Ishikawa (cell line): ENCODE measurements around the gene ID1.

Experiments used
- CEBPB ChIP-seq: IDR thresholded peaks from 2 replicates; pipeline ENCODE4 v1.6.1; 2012
- CREB1 ChIP-seq: IDR thresholded peaks from 2 replicates; pipeline ENCODE4 v1.6.1; 2012; ENCODE audit warnings: low read depth
- EGR1 ChIP-seq: IDR thresholded peaks from 2 replicates; pipeline ENCODE4 v1.6.1; 2012
- EP300 ChIP-seq: IDR thresholded peaks from 2 replicates; pipeline ENCODE4 v1.6.1; 2012; ENCODE audit warnings: borderline replicate concordance
- FOXM1 ChIP-seq: IDR thresholded peaks from 2 replicates; pipeline ENCODE4 v1.6.1; 2012; ENCODE audit warnings: low read depth, borderline replicate concordance
- NFIC ChIP-seq: IDR thresholded peaks from 2 replicates; pipeline ENCODE4 v1.6.1; 2012
- RAD21 ChIP-seq: IDR thresholded peaks from 2 replicates; pipeline ENCODE4 v1.6.1; 2012; ENCODE audit warnings: low read depth
- TAF1 ChIP-seq: IDR thresholded peaks from 2 replicates; pipeline ENCODE4 v1.6.1; 2012; ENCODE audit warnings: low read depth, mild to moderate bottlenecking
- TCF12 ChIP-seq: IDR thresholded peaks from 2 replicates; pipeline ENCODE4 v1.6.1; 2012; ENCODE audit warnings: low read depth
- TEAD4 ChIP-seq: IDR thresholded peaks from 2 replicates; pipeline ENCODE4 v1.6.1; 2012
- YY1 ChIP-seq: IDR thresholded peaks from 2 replicates; pipeline ENCODE4 v1.6.1; 2012; ENCODE audit warnings: low read depth
- ZBTB7A ChIP-seq: IDR thresholded peaks from 2 replicates; pipeline ENCODE4 v1.6.1; 2012; ENCODE audit warnings: low read depth
- TF ChIP-seq, protein P1 (sequence below): IDR thresholded peaks from 2 replicates; pipeline ENCODE4 v1.6.1; 2012; ENCODE audit warnings: low read depth, mild to moderate bottlenecking
- TF ChIP-seq, protein P2 (sequence below): IDR thresholded peaks from 2 replicates; pipeline ENCODE4 v1.6.1; 2012
- TF ChIP-seq, protein P3 (sequence below): IDR thresholded peaks from 2 replicates; pipeline ENCODE4 v1.6.1; 2012

Gene ID1, protein sequence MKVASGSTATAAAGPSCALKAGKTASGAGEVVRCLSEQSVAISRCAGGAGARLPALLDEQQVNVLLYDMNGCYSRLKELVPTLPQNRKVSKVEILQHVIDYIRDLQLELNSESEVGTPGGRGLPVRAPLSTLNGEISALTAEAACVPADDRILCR

DNA sequence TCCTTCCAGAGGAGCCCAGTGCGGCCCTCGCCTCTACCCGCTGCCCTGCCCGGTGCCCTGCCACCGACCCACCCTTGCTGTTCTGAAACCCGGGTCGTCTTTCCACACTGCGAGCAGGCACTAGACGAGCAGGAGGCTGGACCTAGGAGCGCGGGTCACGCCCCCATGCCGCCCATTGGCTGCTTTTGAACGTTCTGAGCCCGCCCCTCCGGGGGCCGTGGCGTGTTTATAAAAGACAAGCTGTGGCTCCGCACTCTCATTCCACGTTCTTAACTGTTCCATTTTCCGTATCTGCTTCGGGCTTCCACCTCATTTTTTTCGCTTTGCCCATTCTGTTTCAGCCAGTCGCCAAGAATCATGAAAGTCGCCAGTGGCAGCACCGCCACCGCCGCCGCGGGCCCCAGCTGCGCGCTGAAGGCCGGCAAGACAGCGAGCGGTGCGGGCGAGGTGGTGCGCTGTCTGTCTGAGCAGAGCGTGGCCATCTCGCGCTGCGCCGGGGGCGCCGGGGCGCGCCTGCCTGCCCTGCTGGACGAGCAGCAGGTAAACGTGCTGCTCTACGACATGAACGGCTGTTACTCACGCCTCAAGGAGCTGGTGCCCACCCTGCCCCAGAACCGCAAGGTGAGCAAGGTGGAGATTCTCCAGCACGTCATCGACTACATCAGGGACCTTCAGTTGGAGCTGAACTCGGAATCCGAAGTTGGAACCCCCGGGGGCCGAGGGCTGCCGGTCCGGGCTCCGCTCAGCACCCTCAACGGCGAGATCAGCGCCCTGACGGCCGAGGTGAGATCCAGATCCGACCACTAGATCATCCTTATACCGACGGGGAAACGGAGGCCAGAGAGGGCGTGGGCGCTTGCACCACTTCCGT, at the start of gene ID1:
Gene ID1, plus strand, starts transcription at position 259 of the 871 bp plus-strand sequence. Its CDS starts 99 bp downstream, at position 358.
- TF ChIP-seq NFIC (peak; percentile 34; the same call in 1 of the 2 replicates), ZBTB7A (no peak), RAD21 (peak; percentile 6; the same call in 1 of the 2 replicates), TEAD4 (peak; percentile 37; the same call in 1 of the 2 replicates), EGR1 (peak; percentile 52), EP300 (peak; percentile 36; the same call in 1 of the 2 replicates), TCF12 (peak; percentile 58; the same call in 1 of the 2 replicates), YY1 (peak; percentile 25; the same call in 1 of the 2 replicates), CEBPB (peak; percentile 31; the same call in 1 of the 2 replicates), TAF1 (peak; percentile 85), FOXM1 (0 out of 2 replicates have a peak, but pooled peaks have one; percentile 29), CREB1 (no peak)
- TF ChIP-seq, protein P1, sequence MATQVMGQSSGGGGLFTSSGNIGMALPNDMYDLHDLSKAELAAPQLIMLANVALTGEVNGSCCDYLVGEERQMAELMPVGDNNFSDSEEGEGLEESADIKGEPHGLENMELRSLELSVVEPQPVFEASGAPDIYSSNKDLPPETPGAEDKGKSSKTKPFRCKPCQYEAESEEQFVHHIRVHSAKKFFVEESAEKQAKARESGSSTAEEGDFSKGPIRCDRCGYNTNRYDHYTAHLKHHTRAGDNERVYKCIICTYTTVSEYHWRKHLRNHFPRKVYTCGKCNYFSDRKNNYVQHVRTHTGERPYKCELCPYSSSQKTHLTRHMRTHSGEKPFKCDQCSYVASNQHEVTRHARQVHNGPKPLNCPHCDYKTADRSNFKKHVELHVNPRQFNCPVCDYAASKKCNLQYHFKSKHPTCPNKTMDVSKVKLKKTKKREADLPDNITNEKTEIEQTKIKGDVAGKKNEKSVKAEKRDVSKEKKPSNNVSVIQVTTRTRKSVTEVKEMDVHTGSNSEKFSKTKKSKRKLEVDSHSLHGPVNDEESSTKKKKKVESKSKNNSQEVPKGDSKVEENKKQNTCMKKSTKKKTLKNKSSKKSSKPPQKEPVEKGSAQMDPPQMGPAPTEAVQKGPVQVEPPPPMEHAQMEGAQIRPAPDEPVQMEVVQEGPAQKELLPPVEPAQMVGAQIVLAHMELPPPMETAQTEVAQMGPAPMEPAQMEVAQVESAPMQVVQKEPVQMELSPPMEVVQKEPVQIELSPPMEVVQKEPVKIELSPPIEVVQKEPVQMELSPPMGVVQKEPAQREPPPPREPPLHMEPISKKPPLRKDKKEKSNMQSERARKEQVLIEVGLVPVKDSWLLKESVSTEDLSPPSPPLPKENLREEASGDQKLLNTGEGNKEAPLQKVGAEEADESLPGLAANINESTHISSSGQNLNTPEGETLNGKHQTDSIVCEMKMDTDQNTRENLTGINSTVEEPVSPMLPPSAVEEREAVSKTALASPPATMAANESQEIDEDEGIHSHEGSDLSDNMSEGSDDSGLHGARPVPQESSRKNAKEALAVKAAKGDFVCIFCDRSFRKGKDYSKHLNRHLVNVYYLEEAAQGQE: no peak
- TF ChIP-seq, protein P2, sequence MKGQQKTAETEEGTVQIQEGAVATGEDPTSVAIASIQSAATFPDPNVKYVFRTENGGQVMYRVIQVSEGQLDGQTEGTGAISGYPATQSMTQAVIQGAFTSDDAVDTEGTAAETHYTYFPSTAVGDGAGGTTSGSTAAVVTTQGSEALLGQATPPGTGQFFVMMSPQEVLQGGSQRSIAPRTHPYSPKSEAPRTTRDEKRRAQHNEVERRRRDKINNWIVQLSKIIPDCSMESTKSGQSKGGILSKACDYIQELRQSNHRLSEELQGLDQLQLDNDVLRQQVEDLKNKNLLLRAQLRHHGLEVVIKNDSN: no peak
- TF ChIP-seq, protein P3, sequence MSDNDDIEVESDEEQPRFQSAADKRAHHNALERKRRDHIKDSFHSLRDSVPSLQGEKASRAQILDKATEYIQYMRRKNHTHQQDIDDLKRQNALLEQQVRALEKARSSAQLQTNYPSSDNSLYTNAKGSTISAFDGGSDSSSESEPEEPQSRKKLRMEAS: peak; percentile 43

DNA sequence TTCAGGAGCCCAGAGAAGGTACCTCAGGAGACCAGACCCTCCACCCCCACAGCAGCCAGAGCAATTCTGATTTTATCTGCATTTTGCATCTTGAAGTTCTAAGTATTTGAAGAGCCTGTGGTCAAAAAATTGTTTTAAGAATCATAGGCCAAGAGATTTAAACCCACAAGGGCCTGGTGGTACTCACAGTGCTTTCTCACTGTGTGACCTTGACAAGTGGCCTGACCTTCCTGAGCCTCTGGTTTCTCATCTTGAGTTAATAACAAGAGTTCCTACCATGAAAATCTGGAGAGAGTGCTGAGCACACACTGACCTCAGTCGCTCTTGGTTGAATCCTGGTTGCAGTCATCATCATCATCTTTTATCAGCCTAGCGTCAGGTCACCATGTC, 45.4 kb upstream of the ID1 start:
- no peak for TF ChIP-seq RAD21
- no peak for TF ChIP-seq NFIC
- no peak for TF ChIP-seq YY1
- TF ChIP-seq CEBPB: no peak
- TF ChIP-seq ZBTB7A: no peak
- TF ChIP-seq, protein P3: no peak
- TF ChIP-seq TAF1: no peak
- TF ChIP-seq FOXM1: no peak
- TF ChIP-seq EGR1: no peak
- TF ChIP-seq TEAD4: no peak
- no peak for TF ChIP-seq CREB1

DNA sequence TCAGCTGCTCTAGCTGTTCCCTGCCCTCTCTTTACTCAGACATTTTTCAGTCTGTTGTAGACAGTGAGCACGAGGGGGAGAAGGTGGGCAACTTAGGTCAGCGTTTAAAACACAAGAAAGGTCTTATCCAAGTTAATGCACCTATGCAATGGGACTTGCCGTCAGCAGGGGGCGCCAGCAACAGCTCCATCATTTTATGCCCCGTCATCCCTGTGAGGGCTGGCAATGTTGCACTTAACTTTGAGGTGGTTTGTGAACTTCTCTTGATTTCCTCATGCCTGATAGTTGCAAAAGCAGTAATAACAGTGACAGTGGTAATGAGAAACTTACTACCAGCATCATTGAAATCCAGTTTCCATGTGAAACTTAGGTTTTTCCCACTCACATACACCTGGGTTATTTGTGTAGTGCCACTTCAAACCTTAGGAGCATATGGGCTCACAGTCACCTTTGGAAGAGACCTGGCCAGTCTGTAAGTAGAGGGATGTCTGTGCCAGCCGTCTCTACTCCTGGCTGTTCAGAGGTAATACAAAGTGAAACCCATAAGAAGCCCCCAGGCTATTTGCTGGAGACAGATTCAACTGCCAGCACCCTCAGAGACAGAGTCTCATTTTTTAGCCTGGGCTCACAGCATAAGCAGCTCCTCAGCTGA, 44.9 kb upstream of the ID1 start:
- TF ChIP-seq RAD21 (peak; percentile 64), CREB1 (no peak), ZBTB7A (no peak)
- TF ChIP-seq, protein P3: no peak

DNA sequence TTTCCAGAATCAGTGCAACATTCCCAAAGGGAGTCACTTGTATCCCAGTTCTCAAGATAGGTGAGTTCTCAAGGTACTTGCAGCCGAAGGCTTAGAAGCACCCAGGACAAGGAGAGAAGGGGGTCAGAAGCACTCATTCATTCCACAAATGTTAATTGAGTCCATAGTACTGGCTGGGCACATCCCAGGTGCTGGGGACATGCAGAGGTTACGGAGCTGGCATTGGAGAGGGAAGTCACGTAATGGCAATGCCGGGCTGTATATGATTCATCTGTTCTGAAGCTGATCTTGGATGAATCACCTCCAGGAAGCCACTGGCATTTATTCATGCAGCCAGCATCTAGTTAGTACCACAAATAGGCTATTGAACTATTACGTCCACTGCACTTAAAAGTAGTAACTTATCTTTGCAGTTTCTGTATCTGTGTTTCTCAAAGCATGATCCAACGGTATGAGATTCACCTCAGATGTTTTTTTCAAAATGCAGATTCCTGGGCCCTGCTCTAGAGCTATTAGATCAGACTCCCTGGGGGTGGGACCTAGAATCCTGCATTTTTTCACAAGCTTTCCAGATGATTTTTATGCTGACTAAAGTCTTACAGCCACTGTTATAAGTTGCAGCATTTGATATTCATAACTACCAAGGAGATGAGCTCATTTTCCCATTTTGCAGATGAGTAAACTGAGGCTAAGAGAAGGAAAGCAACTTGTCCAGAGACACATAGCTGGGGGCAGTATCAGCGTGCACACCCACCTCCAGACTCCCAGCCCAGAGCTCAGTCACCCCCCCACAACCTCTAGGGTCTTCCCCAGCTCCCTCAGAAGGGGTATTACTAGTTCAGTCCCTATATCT, 44.1 kb upstream of the ID1 start:
- TF ChIP-seq NFIC (no peak), TCF12 (peak; percentile 36; the same call in 1 of the 2 replicates), CEBPB (no peak), TEAD4 (no peak; the same call in 1 of the 2 replicates), EP300 (peak; percentile 17; the same call in 1 of the 2 replicates)

DNA sequence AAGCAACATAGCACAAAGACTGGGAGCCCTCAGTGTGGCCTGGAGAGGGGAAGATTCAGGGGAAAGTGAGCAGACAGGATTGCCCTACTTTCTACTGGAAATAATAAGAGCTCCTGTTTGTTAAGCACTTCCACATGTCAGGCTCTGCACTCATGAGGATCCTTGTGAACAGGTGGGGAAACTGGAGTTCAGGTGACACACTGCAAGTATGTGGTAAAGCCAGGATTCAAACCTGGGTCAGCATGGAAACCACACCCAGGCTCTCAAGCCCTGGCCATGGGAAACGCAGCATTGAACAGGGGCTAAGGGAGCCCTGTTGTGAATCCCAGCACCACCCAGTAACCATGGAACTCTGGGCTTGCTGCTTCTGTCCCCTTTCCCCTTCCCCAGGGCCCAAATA, 42.8 kb upstream of the ID1 start:
- TF ChIP-seq TAF1 (no peak), TEAD4 (no peak), RAD21 (no peak), ZBTB7A (no peak), EP300 (no peak), NFIC (no peak)
- TF ChIP-seq, protein P2: no peak

DNA sequence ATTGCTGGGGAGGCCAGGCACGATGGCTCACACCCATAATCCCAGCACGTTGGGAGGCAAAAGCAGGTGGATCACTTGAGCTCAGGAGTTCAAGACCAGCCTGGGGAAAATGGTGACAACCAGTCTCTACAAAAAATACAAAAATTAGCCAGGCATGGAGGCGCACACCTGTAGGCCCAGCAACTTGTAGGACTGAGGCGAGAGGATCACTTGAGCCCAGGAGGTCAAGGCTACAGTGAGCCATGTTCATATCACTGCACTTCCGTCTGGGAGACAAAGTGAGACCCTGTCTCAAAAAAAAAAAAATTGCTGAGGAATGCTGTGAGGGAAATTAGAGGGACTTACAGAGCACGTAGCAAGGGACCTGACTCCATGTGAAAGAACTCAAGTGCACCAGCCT, 40.8 kb upstream of the ID1 start:
- TF ChIP-seq TEAD4 (no peak), CREB1 (no peak), EGR1 (no peak), YY1 (no peak), ZBTB7A (no peak), TCF12 (no peak), CEBPB (no peak), TAF1 (no peak), FOXM1 (no peak), RAD21 (no peak), EP300 (no peak), NFIC (no peak)
- TF ChIP-seq, protein P3: no peak
- TF ChIP-seq, protein P2: no peak
- TF ChIP-seq, protein P1: no peak
